ENCODE results near the gene XYLT1.

XYLT1 gene

DNA sequence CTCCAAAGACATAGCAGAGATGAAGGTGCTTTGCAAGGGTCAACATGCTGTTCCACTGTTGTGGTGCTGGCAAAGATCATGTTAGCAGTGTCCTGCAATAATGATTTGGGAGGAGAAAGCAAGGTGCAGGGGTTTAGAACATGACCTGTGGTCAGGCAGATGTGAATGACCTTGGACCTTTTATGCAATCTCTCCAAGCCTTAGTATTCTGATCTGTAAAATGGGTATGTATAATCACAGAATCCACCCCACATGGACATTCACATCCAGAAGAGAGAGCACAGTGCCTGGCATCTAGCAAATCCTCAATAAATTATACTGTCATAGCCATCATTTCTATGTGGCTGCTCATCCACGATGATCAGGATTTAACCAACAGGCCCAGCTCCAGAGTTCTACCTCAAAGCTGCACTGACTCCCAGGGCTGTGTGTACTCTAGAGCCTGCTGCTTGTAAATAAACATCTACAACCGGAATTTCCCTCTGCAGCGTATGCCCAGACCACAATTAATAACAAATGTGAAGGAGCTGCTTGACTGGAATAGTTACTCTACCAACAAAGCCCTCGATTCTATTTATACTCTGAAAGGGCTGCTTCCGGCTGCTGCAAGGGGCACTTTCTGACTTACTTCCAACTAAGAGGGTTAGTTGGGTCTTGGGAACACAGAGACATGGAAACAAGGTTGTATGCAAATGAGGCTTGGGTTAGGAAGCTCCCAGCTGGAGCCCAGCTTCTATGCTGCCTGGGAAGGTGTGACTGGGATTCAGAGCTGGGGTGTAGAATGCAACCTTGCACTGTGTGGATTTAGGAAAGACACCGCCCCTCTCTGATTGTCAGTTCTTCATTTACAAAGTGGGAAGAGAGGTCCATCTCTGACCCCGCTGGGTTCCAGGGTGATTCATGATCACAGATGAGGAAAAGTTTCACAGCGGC lies 265.2 kb downstream of the XYLT1 start:
- H3K36me3 ChIP-seq (ENCODE audit: control insufficient read depth in 2 of 2, insufficient read depth in 1 of 2, low read length in 2 of 2), result no peaks in the 10 kb centered on the region
- H3K4me1 ChIP-seq (ENCODE audit: control insufficient read depth, insufficient read depth, low read length), result no peaks in the 10 kb centered on the region
- no peak overlapping the region for H3K4me3 ChIP-seq (ENCODE audit: low read depth, low read length)
- no peak overlapping the region for H3K27ac ChIP-seq (ENCODE audit: extremely low read depth, low read depth, low read length)
- no peaks in the 10 kb centered on the region for H3K9me3 ChIP-seq (ENCODE audit: control insufficient read depth, insufficient read depth, low read depth, low read length)
- CTCF ChIA-PET, result no interaction called here
- TF ChIP-seq ZNF391 (tag by site-specific recombination; IDR thresholded peaks at IDR 0.05; ENCODE audit: borderline replicate concordance, low read depth) (no peak), ZNF335 (tag by site-specific recombination; conservative IDR thresholded peaks at IDR 0.05) (no peak), ZNF624 (tag by site-specific recombination; IDR thresholded peaks at IDR 0.05) (no peak), ZNF692 (tag by site-specific recombination; IDR thresholded peaks at IDR 0.05) (no peak), ZNF529 (tag by site-specific recombination; IDR thresholded peaks at IDR 0.05; ENCODE audit: insufficient replicate concordance) (no peak), ZNF768 (tag by site-specific recombination; IDR thresholded peaks at IDR 0.05) (no peak), ZNF423 (tag by site-specific recombination; IDR thresholded peaks at IDR 0.05) (no peak), ZBTB8A (tag by site-specific recombination; IDR thresholded peaks at IDR 0.05) (no peak), ZNF645 (tag by site-specific recombination; IDR thresholded peaks at IDR 0.05) (no peak)
- TF ChIP-seq, protein P1, sequence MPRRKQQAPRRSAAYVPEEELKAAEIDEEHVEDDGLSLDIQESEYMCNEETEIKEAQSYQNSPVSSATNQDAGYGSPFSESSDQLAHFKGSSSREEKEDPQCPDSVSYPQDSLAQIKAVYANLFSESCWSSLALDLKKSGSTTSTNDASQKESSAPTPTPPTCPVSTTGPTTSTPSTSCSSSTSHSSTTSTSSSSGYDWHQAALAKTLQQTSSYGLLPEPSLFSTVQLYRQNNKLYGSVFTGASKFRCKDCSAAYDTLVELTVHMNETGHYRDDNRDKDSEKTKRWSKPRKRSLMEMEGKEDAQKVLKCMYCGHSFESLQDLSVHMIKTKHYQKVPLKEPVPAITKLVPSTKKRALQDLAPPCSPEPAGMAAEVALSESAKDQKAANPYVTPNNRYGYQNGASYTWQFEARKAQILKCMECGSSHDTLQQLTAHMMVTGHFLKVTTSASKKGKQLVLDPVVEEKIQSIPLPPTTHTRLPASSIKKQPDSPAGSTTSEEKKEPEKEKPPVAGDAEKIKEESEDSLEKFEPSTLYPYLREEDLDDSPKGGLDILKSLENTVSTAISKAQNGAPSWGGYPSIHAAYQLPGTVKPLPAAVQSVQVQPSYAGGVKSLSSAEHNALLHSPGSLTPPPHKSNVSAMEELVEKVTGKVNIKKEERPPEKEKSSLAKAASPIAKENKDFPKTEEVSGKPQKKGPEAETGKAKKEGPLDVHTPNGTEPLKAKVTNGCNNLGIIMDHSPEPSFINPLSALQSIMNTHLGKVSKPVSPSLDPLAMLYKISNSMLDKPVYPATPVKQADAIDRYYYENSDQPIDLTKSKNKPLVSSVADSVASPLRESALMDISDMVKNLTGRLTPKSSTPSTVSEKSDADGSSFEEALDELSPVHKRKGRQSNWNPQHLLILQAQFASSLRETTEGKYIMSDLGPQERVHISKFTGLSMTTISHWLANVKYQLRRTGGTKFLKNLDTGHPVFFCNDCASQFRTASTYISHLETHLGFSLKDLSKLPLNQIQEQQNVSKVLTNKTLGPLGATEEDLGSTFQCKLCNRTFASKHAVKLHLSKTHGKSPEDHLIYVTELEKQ (tag by site-specific recombination; IDR thresholded peaks at IDR 0.05; ENCODE audit: borderline replicate concordance), result no peak
- TF ChIP-seq, protein P2, sequence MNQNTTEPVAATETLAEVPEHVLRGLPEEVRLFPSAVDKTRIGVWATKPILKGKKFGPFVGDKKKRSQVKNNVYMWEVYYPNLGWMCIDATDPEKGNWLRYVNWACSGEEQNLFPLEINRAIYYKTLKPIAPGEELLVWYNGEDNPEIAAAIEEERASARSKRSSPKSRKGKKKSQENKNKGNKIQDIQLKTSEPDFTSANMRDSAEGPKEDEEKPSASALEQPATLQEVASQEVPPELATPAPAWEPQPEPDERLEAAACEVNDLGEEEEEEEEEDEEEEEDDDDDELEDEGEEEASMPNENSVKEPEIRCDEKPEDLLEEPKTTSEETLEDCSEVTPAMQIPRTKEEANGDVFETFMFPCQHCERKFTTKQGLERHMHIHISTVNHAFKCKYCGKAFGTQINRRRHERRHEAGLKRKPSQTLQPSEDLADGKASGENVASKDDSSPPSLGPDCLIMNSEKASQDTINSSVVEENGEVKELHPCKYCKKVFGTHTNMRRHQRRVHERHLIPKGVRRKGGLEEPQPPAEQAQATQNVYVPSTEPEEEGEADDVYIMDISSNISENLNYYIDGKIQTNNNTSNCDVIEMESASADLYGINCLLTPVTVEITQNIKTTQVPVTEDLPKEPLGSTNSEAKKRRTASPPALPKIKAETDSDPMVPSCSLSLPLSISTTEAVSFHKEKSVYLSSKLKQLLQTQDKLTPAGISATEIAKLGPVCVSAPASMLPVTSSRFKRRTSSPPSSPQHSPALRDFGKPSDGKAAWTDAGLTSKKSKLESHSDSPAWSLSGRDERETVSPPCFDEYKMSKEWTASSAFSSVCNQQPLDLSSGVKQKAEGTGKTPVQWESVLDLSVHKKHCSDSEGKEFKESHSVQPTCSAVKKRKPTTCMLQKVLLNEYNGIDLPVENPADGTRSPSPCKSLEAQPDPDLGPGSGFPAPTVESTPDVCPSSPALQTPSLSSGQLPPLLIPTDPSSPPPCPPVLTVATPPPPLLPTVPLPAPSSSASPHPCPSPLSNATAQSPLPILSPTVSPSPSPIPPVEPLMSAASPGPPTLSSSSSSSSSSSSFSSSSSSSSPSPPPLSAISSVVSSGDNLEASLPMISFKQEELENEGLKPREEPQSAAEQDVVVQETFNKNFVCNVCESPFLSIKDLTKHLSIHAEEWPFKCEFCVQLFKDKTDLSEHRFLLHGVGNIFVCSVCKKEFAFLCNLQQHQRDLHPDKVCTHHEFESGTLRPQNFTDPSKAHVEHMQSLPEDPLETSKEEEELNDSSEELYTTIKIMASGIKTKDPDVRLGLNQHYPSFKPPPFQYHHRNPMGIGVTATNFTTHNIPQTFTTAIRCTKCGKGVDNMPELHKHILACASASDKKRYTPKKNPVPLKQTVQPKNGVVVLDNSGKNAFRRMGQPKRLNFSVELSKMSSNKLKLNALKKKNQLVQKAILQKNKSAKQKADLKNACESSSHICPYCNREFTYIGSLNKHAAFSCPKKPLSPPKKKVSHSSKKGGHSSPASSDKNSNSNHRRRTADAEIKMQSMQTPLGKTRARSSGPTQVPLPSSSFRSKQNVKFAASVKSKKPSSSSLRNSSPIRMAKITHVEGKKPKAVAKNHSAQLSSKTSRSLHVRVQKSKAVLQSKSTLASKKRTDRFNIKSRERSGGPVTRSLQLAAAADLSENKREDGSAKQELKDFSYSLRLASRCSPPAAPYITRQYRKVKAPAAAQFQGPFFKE (tag by site-specific recombination; IDR thresholded peaks at IDR 0.05; ENCODE audit: borderline replicate concordance), result no peak
- POLR2A ChIA-PET, result no interaction called here

Measured in HEK293 (cell line).